CD4-positive, alpha-beta T cell (primary cell): Measurements from ENCODE around the gene C9orf72. TPM values are rescaled to one million over a fixed set of nuclear protein-coding genes. Genes with fewer than 3 reads are reported as not detected.

ENCODE experiments used
- ATAC-seq: fragments of 200-7000 bp; cut with Tn5 transposase; one replicate; pipeline ENCODE4 v1.10.0; 2022; ENCODE audit warnings: mild to moderate bottlenecking; ENCODE audit not compliant: poor library complexity
- CTCF ChIA-PET: fragments of 350-600 bp; sonication (Branson Sonifier 250); formaldehyde crosslinking; loops from one replicate; lab custom pipeline; 2021; ENCODE audit warnings: antibody characterized with exemption, inconsistent platforms; lab: Charles Lee
- POLR2A ChIA-PET: fragments of 350-600 bp; sonication (Branson Sonifier 250); formaldehyde crosslinking; loops from one replicate; lab custom pipeline; 2021; ENCODE audit warnings: antibody characterized with exemption, inconsistent platforms; lab: Charles Lee
- DNase-seq, 14 experiments: peaks; one replicate each; pipeline ENCODE4 v3.0.0-alpha.2; 2013 to 2020; ENCODE audit warnings: mixed read lengths in 2 of 14
- H3K27ac ChIP-seq, 2 donors: one replicate each; pipeline versions ENCODE4 v1.5.1 to v1.7.0; 2013; ENCODE audit warnings: low read length in 2 of 2, low read depth in 1 of 2, mild to moderate bottlenecking in 1 of 2
- H3K27me3 ChIP-seq, 2 experiments: 1 replicate in 1 of 2; 2 replicates in 1 of 2; pipeline versions ENCODE4 v1.6.1 to v1.7.0; 2013; ENCODE audit warnings: low read length in 2 of 2, control low read depth in 1 of 2, mild to moderate bottlenecking in 1 of 2, moderate library complexity in 1 of 2; ENCODE audit not compliant: insufficient read depth in 2 of 2, control insufficient read depth in 1 of 2
- H3K36me3 ChIP-seq: one replicate; pipeline ENCODE4 v1.6.1; 2013; ENCODE audit warnings: low read length, control low read depth; ENCODE audit not compliant: insufficient read depth
- H3K4me1 ChIP-seq: one replicate; pipeline ENCODE4 v1.6.1; 2013; ENCODE audit warnings: low read length, control low read depth; ENCODE audit not compliant: insufficient read depth
- H3K4me3 ChIP-seq: one replicate; pipeline ENCODE4 v1.5.1; 2013; ENCODE audit warnings: mild to moderate bottlenecking, low read length, moderate library complexity
- H3K9me3 ChIP-seq, 2 experiments: 1 replicate in 1 of 2; 2 replicates in 1 of 2; pipeline versions ENCODE4 v1.6.1 to v1.7.0; 2013; ENCODE audit warnings: low read length in 2 of 2, mild to moderate bottlenecking in 2 of 2, control low read depth in 1 of 2, moderate library complexity in 1 of 2; ENCODE audit not compliant: control insufficient read depth in 1 of 2, insufficient read depth in 1 of 2
- H3K27ac Mint-ChIP-seq: one replicate; pipeline ENCODE4 v1.8.0; 2020; ENCODE audit warnings: mixed read lengths
- H3K27me3 Mint-ChIP-seq: one replicate; pipeline ENCODE4 v1.8.0; 2021; ENCODE audit warnings: mixed read lengths
- H3K36me3 Mint-ChIP-seq: one replicate; pipeline ENCODE4 v1.8.0; 2021; ENCODE audit warnings: low read depth, mixed read lengths
- H3K4me1 Mint-ChIP-seq: one replicate; pipeline ENCODE4 v1.8.0; 2021; ENCODE audit warnings: low read depth, mixed read lengths
- H3K4me3 Mint-ChIP-seq: one replicate; pipeline ENCODE4 v1.8.0; 2020; ENCODE audit warnings: mild to moderate bottlenecking, mixed read lengths
- H3K9me3 Mint-ChIP-seq: one replicate; pipeline ENCODE4 v1.8.0; 2020; ENCODE audit warnings: mixed read lengths
- CTCF ChIP-seq: fragments of 200-600 bp; IDR thresholded peaks from one replicate; pipeline ENCODE4 v1.8.0; 2022; ENCODE audit warnings: antibody characterized with exemption, mild to moderate bottlenecking
- intact Hi-C, 2 experiments: fragments of 100-400 bp; cut with DNase I in 1 of 2; cut with micrococcal nuclease in 1 of 2; formaldehyde crosslinking; loops; one replicate each; pipeline versions ENCODE4 v1.15.1 to v1.9.0; 2023 to 2025; cut with DNase I, micrococcal nuclease
- total RNA-seq, 174 experiments: library from RNA in 2 of 174; stranded (reverse) in 2 of 174; gene quantifications; one replicate each; pipeline ENCODE4 v1.2.3 and lab custom pipeline; 2021 to 2026

Gene C9orf72
- total RNA-seq, 2 experiments from 2014 or later: 36.9 to 39.2 TPM

DNA sequence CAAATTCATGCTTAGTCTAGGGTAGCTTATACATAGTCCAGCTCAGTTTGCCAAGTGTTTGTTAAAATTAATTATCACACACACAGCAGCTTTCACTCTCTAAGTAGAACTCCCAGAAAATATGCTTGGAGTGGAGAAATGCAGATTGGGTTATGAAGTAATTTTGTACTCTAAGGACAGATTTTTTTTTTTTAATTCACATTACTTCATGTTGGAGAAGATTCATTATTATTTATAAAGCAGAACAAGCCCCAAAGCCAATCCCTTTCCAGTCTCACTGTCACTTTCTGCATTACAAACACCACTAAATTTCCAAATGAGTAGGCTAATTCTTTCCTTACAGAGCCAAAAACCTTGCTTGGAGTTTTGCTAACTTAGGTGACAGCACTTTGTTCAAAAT is 11.7 kb upstream of the C9orf72 start:
- H3K9me3 Mint-ChIP-seq: no peaks in the 10 kb centered on the region
- no peak overlapping the region for H3K4me3 Mint-ChIP-seq
- no peak overlapping the region for H3K27ac Mint-ChIP-seq
- DNase-seq: no peak
- no peaks in the 10 kb centered on the region for H3K4me1 Mint-ChIP-seq
- H3K4me1 ChIP-seq: no peaks in the 10 kb centered on the region
- peaks cover 7 to 26% of the 10 kb centered on the region in 2 experiments for H3K27me3 ChIP-seq
- no peaks in the 10 kb centered on the region for H3K36me3 Mint-ChIP-seq
- no peak for TF ChIP-seq CTCF
- POLR2A ChIA-PET: interaction anchor here (0.7 kb wide), 1 partner anchor 17 kb away, joined by 3 read pairs; no protein-coding TSS in a partner anchor
- H3K27ac ChIP-seq: no peak overlapping the region
- intact Hi-C loops: loop anchor here in 1 of 2 experiments (5.0 kb wide), 1 partner anchor 48 kb away; no protein-coding TSS in a partner anchor
- no peak for ATAC-seq
- H3K4me3 ChIP-seq: no peak overlapping the region
- H3K9me3 ChIP-seq: peaks cover 0 to 10% of the 10 kb centered on the region in 2 experiments
- peaks cover 52% of the 10 kb centered on the region for H3K27me3 Mint-ChIP-seq
- H3K36me3 ChIP-seq: no peaks in the 10 kb centered on the region
- CTCF ChIA-PET: no interaction called here

- intact Hi-C loops: loop anchor here in 1 of 2 experiments (5.0 kb wide), 1 partner anchor 45 kb away; no protein-coding TSS in a partner anchor
Measured at GRCh38 chr9:27582794-27583193, 9.5 kb upstream of the C9orf72 start.

GRCh38 chr9:27581826-27582225 is 8.5 kb upstream of the C9orf72 start:
- Mint-ChIP-seq H3K27me3 (peaks cover 30% of the 10 kb centered on the region), H3K36me3 (no peaks in the 10 kb centered on the region), H3K27ac (no peak overlapping the region), H3K9me3 (peaks cover 3% of the 10 kb centered on the region), H3K4me1 (no peaks in the 10 kb centered on the region), H3K4me3 (no peak overlapping the region)
- intact Hi-C loops: loop anchor here in 1 of 2 experiments (5.0 kb wide), 1 partner anchor 45 kb away; no protein-coding TSS in a partner anchor
- Histone ChIP-seq H3K9me3 (no peaks in the 10 kb centered on the region), H3K4me3 (no peak overlapping the region), H3K36me3 (no peaks in the 10 kb centered on the region), H3K27ac (no peak overlapping the region), H3K27me3 (peaks cover 0 to 10% of the 10 kb centered on the region in 2 experiments), H3K4me1 (no peaks in the 10 kb centered on the region)
- POLR2A ChIA-PET: no interaction called here
- DNase-seq (no peak), ATAC-seq (no peak)
- CTCF ChIA-PET: interaction anchor here (0.7 kb wide), 1 partner anchor 18 kb away, joined by 3 read pairs; no protein-coding TSS in a partner anchor
- TF ChIP-seq CTCF: no peak

More at GRCh38 chr9:27582794-27583193, 9.5 kb upstream of the C9orf72 start:
- H3K36me3 ChIP-seq: no peaks in the 10 kb centered on the region
- no peaks in the 10 kb centered on the region for H3K9me3 ChIP-seq
- ATAC-seq (no peak), DNase-seq (no peak)
- Mint-ChIP-seq H3K27me3 (peaks cover 39% of the 10 kb centered on the region), H3K4me3 (no peak overlapping the region), H3K9me3 (peaks cover 3% of the 10 kb centered on the region), H3K27ac (no peak overlapping the region), H3K4me1 (no peaks in the 10 kb centered on the region), H3K36me3 (no peaks in the 10 kb centered on the region)
- peaks cover 0 to 18% of the 10 kb centered on the region in 2 experiments for H3K27me3 ChIP-seq
- no peak for TF ChIP-seq CTCF
- no peak overlapping the region for H3K4me3 ChIP-seq
- H3K27ac ChIP-seq: no peak overlapping the region
- CTCF ChIA-PET: no interaction called here
- POLR2A ChIA-PET: interaction anchor here (1.1 kb wide), 1 partner anchor 10 kb away, joined by 3 read pairs; the partner anchor contains the start of gene C9orf72
- H3K4me1 ChIP-seq: no peaks in the 10 kb centered on the region
